Measurements from ENCODE around the gene IRGC.

Gene IRGC

DNA sequence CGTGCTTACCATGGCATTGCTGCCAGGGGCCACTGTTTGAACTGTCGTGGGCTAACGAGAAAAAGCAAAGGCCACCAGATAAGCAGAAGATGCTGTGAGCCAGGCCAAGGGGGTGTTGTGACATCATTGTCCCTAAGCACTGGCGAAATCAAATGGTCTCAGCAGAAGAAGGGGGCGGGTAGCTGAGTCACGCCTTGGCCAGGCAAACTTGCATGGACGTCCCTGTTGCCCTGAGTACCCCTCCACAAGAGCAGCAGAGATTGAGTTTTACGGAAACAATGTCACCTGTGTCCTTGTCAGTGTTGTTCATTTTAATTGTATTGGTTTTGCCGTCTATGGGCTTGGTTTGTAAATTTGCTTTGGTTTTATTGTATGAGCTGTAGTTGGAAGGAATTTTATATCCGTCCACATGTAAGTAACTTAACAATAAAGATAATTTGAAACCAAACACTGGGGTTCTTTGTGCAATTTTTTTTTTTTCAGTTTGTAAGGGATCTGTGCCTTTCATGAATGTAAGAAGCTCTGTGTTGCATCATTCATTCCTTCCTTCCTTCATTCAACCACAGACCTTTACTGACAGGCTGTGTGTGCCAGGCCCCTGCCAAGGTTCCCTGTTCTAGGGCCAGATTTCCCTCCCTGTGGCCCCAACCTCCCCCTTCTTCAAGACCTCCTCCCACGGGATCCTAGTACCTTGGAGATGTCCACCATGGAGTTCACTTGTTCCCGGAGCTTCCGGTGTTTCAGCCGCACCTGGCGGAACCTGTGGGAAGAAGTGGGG lies 52.6 kb downstream of the IRGC start:
- TF ChIP-seq ZBTB7A (tag by site-specific recombination; IDR thresholded peaks at IDR 0.05; ENCODE audit: low read depth) (no peak), ZNF677 (tag by site-specific recombination; IDR thresholded peaks at IDR 0.05) (no peak), PRDM1 (tag by site-specific recombination; IDR thresholded peaks at IDR 0.05) (no peak), SP7 (tag by site-specific recombination; IDR thresholded peaks at IDR 0.05) (0 out of 2 replicates have a peak, but pooled peaks have one; percentile 28), ZBTB48 (tag by site-specific recombination; IDR thresholded peaks at IDR 0.05) (peak; percentile 73; the same call in 1 of the 2 replicates), GLI2 (tag by site-specific recombination; IDR thresholded peaks at IDR 0.05; ENCODE audit: borderline replicate concordance, low read depth) (no peak), EGR2 (tag by site-specific recombination; IDR thresholded peaks at IDR 0.05; ENCODE audit: low read depth) (peak; percentile 37), ZNF24 (tag by site-specific recombination; IDR thresholded peaks at IDR 0.05) (peak; percentile 59; the same call in 1 of the 2 replicates), ZNF629 (tag by site-specific recombination; IDR thresholded peaks at IDR 0.05) (0 out of 2 replicates have a peak, but pooled peaks have one; percentile 43), ZNF10 (tag by site-specific recombination; IDR thresholded peaks at IDR 0.05) (no peak), ZFHX2 (tag by site-specific recombination; conservative IDR thresholded peaks at IDR 0.05) (peak; percentile 75), ZNF621 (tag by site-specific recombination; IDR thresholded peaks at IDR 0.05) (no peak)
- no peaks in the 10 kb centered on the region for H3K9me3 ChIP-seq (ENCODE audit: control insufficient read depth, insufficient read depth, low read depth, low read length)
- ChIA-PET POLR2A (interaction anchor here (0.8 to 1.2 kb wide), 2 partner anchors 100 to 444 kb away, joined by 3 to 4 read pairs; partner anchors contain the start of gene ZNF227), CTCF (interaction anchor here (0.5 to 17.4 kb wide), 18 partner anchors 9 to 1523 kb away, joined by 3 to 213 read pairs (median 4); partner anchors contain the start of genes KCNN4, SMG9, ZNF221 and ZNF576)
- no peak overlapping the region for H3K4me3 ChIP-seq (ENCODE audit: low read depth, low read length)
- peaks cover 8% of the 10 kb centered on the region for H3K4me1 ChIP-seq (ENCODE audit: control insufficient read depth, insufficient read depth, low read length)
- no peaks in the 10 kb centered on the region for H3K36me3 ChIP-seq (ENCODE audit: control insufficient read depth in 2 of 2, insufficient read depth in 1 of 2, low read length in 2 of 2)
- no peak overlapping the region for H3K27ac ChIP-seq (ENCODE audit: extremely low read depth, low read depth, low read length)

GRCh38 chr19:43769256-43769655 lies 53.4 kb downstream of the IRGC start:
- ChIA-PET CTCF (interaction anchor here (0.5 to 17.4 kb wide), 9 partner anchors 8 to 214 kb away, joined by 3 to 213 read pairs (median 58); partner anchors contain the start of genes KCNN4 and SMG9), POLR2A (interaction anchor here (1.2 kb wide), 1 partner anchor 443 kb away, joined by 4 read pairs; the partner anchor contains the start of gene ZNF227)
- no peaks in the 10 kb centered on the region for H3K9me3 ChIP-seq (ENCODE audit: control insufficient read depth, insufficient read depth, low read depth, low read length)
- no peak overlapping the region for H3K27ac ChIP-seq (ENCODE audit: extremely low read depth, low read depth, low read length)
- no peak overlapping the region for H3K4me3 ChIP-seq (ENCODE audit: low read depth, low read length)
- H3K36me3 ChIP-seq (ENCODE audit: control insufficient read depth in 2 of 2, insufficient read depth in 1 of 2, low read length in 2 of 2), result no peaks in the 10 kb centered on the region
- peaks cover 8% of the 10 kb centered on the region for H3K4me1 ChIP-seq (ENCODE audit: control insufficient read depth, insufficient read depth, low read length)
- TF ChIP-seq HOXC10 (CRISPR knock-in tag; IDR thresholded peaks at IDR 0.05) (no peak), ZNF266 (tag by site-specific recombination; IDR thresholded peaks at IDR 0.05; ENCODE audit: low read depth) (no peak), SP3 (tag by site-specific recombination; IDR thresholded peaks at IDR 0.05) (no peak), YY1 (tag by site-specific recombination; IDR thresholded peaks at IDR 0.05) (no peak), ZNF366 (tag by site-specific recombination; conservative IDR thresholded peaks at IDR 0.05) (no peak), ZNF362 (tag by site-specific recombination; IDR thresholded peaks at IDR 0.05) (no peak), ZBTB21 (tag by site-specific recombination; IDR thresholded peaks at IDR 0.05) (no peak), ZNF48 (tag by site-specific recombination; IDR thresholded peaks at IDR 0.05) (no peak), ZNF621 (tag by site-specific recombination; IDR thresholded peaks at IDR 0.05) (no peak), PRDM6 (tag by site-specific recombination; IDR thresholded peaks at IDR 0.05) (no peak), ZNF133 (tag by site-specific recombination; IDR thresholded peaks at IDR 0.05) (no peak), ZNF561 (tag by site-specific recombination; IDR thresholded peaks at IDR 0.05; ENCODE audit: borderline replicate concordance) (no peak), ZNF280C (tag by site-specific recombination; IDR thresholded peaks at IDR 0.05) (no peak), ZSCAN16 (tag by site-specific recombination; IDR thresholded peaks at IDR 0.05) (no peak), PRDM4 (tag by site-specific recombination; IDR thresholded peaks at IDR 0.05) (no peak)
